HG03378 (cell line): ENCODE measurements around the gene NEO1.

Source experiments
- ATAC-seq: cut with Tn5 transposase; IDR thresholded peaks from one replicate; pipeline ENCODE4 v1.9.1; 2021; ENCODE audit warnings: mild to moderate bottlenecking, moderate library complexity; ENCODE audit not compliant: unreplicated experiment

The NEO1 gene

DNA sequence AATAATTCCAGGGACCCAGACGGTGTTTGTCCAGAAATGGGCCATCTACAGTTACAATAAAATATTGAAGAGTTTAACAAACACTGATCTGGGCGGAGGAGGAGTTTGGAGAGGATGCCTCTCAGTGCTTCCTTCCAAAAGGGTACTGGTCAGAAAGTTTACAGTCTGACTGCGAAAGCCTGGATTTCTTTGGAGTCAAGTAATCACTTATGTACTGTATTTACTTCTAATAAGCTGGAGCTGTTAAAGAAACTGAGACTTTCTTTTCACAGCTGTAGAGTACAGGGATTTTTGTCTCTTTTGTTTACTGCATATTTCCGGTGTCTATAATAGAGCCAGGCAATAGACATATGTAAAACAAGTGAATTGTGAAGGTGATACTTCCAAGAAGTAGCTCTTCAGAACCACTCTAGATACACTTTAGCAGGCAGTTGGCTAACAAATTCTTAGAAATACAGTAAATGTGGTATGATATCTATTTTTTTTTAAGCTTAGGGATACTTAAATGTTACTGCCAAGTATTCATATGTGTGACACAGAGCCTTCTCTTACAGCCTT, 22.1 kb upstream of the NEO1 start:
- ATAC-seq: no peak

DNA sequence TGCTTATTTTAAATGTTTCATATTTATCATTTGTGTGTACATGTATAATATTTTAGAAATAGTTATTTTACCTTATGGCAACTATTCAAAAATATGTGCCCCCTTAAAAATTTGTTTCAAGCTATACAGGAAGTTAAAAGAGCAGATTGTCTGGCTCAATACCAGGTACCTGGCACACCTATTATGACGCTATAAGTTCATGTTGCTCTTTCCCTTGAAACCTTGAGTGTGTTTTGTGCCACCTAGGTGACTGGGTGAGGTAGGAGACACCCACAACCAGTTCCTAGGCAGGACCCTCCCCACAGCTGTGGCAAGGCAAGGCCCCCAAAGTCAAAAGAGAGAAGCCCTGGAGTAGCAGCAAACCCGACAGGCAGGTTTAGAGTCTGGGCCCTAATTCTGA, 20.6 kb upstream of the NEO1 start:
- ATAC-seq: no peak

DNA sequence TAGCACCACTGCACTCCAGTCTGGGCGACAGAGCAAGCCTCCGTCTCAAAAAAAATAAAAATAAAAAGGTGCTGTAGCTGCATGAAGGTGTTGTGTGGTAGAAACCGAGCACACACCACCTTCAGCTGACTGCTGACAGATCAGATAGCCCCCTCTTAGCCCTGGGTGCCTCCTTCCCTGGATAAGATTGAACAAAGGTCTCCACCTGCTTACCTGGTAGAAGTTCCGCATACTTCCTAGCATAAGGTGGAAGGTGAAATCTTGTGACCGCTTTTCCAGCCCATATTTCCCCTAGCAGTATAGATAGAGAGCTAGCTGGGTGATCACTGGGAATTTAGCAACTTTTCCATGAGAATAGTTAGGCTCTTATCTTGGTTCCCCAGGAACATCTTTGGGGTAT, 18.7 kb upstream of the NEO1 start:
- ATAC-seq: no peak

DNA sequence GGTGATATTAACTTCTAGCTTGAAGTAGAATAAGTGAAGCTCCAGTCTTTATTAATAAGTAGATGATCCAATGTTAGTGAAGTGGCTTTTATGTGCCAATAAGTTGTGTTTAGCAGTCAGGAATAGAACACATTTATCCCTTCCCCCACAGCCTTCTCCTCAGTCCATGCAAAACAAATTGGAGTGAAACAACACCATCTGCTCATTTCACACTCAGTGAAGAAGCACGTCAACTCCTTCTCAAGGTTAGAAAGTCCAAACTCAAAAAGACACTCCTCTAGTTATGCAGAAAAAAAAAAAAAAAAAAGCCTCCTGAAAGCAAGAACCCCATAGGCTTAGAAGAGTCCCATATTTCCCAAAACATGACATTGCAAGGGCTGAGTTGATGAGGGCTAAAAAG, 18.0 kb upstream of the NEO1 start:
- no peak for ATAC-seq

DNA sequence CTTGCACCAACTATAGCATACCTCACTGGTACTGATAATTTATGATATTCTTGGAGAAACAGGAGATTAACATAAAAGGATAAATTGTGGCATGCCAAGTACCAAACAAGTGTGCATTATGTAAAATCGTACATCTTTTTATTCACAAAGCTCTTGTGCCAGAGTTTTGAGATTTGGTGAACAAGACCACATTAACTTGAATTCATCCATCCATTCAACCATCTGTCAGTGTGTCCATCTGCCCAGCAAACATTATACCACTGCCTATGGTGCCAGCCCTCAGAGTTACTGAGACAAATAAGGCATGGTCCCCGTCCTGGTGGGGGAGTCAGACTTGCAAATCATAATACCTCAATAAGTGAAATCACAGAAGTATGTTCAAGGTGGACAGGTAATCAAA, 17.0 kb upstream of the NEO1 start:
- ATAC-seq: no peak

DNA sequence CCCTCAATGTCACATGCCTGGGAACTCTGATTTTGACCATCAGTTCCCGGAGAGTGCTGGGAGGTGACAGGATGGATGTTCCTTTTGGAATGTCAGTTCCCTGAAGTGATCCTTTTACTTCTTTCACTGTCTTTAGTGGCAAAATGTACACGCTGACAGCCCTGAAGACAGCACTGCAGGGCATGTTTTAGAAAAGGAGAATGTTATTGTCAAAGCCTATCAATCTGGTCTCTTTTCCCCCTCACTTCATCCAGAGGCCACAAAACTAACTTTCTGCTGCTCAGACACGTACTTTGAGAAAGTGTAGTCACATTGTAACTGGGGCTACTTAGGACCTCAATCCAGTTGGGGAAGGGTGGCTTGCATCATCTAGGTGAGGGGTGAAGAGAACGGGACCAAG, 14.0 kb upstream of the NEO1 start:
- no peak for ATAC-seq

DNA sequence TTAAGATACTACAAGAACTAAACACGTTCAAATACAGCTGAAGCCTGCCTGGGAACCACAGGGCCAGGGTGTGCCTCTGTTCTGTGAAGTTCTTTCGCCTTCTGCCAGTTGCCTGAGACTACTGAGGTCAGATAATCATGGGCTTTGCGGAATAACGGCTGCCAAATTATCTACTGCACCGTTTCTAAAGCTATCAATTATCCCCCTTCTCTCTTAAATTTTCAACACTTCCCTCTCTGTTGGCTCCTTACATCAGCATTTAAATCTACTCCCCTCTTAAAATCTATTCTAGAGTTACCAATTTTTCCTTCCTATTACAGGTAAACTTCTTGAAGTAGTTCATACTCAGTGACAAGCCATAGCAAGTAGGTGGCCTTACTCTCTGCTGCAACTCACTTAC, 6.2 kb upstream of the NEO1 start:
- ATAC-seq: no peak

DNA sequence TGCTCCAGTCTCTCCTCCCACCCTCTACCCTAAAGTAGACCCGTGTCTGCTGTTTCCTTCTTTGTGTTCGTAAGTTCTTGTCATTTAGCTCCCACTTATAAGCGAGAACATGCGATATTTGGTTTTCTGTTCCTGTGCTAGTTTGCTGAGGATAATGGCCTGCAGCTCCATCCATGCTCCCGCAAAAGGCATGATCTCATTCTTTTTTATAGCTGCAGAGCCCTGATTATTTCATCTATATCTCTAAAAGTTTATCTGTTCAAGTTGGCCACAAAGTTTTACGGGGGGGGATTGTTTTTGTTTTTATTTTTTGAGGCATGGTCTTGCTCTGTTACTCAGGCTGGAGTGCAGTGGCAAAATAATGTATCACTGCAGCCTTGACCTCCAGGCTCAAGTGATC, 4.4 kb upstream of the NEO1 start:
- no peak for ATAC-seq

DNA sequence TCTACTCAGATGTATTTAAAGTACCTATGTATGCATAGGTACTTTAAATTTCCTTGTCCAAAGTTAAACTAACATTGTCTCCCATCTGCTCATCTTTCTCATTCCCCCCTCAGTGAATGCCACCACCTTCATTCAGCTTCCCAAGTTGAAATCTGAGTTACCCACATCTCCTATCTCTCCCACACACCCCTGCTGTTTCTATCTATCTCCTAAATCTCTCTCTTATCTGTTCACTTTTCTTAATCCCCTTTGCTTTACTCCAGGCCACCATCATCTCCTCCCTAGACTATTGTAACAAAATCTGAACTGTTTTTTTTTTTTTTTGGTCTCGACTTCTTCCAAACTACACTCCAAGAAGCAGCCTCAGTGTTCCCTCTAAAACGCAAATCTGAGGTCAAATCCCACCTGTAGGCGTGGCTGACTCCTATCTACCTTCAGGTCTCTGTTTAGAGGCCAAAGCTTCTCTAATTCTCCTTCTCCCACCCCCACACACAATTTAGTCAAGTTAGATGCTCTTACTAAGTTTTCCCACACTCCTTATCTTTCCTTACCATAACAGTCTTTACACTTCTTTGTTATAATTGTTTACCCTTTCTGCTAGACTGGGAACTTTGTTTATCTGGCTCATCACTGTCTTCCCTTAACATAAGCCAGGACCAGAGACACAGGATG, 3.5 kb upstream of the NEO1 start:
- ATAC-seq: no peak

DNA sequence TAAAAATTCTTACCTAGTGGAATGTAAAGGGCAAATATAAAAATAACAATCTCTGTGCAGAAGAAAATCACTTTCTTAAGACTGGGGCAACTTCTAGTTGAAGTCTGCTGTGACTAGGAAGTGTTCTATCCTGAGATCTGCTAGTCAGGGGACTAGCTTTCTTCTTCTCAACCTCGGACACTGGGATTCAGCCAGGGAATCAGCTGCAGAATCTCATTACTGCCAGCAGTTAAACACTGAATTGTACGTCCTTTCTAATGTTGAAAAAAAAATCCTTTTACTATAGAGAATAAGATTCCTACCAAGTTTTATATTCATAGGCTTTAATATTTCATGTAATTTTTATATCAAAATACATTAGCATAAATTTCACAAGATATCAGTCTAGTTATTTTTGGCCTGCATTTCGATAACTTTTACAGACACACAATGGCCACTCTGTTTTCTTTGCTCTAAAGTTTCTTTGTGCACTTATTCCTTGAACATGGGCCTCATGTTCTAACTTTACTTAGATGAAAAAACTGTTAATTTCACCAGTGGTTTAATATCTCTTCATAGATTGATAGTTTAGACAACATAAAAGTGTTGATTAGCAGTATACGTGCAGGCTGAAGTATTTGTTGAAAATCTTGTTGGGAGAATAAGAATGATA, 2.6 kb upstream of the NEO1 start:
- no peak for ATAC-seq

DNA sequence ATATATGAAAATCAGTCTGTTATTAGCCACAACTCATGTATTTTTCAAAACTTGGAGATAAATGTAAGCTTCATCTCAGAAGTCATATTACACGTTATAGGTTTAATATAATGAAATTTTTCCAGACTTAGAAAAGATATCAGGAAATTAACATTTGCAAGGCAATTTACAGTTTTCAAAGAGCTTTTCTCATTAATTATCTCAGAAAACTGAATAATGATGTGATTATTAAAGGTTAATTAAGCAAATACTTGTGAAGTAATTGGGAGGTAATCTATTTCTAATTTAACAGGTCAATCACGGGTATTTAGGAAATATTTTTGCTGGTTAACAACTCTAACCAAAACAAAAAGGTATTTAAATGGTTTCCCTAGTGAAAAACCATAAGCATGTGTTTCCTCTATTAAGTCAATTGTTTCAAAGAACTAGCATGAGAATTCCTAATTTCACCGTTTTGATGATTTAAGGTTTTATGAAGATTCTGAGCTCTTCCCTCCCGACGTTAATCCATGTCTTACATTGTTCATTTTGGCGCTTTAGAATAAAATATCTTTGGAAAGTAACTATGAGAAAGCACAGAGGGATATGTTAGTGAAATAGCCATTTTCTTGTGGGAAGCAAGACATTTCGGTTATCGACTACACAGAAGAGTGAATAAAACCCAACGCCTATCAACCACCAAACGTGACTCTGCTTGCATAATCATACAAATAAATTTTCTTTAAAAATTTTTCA, 1.5 kb upstream of the NEO1 start:
- ATAC-seq: no peak

DNA sequence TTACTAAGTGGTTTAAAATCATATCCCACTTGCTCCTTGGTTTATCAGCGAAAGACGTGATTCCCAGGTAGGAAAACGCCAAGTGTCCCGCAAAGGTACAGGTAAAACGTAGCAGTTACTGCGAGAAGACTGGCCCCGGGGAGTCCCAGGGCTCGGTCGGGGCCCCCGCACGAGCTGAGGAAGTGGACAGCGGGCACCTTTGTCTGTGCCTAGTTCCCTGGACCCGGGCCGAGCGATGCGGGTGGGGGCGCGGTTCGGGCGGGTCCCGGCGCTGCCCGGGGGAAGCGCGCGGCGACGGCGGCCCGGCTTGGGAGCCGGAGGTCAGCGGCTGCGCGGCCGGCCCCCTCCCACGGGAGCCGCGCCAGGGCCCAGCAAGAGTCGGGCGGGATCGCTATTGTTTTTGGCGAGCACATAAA, 864 bp upstream of the NEO1 start:
- no peak for ATAC-seq

DNA sequence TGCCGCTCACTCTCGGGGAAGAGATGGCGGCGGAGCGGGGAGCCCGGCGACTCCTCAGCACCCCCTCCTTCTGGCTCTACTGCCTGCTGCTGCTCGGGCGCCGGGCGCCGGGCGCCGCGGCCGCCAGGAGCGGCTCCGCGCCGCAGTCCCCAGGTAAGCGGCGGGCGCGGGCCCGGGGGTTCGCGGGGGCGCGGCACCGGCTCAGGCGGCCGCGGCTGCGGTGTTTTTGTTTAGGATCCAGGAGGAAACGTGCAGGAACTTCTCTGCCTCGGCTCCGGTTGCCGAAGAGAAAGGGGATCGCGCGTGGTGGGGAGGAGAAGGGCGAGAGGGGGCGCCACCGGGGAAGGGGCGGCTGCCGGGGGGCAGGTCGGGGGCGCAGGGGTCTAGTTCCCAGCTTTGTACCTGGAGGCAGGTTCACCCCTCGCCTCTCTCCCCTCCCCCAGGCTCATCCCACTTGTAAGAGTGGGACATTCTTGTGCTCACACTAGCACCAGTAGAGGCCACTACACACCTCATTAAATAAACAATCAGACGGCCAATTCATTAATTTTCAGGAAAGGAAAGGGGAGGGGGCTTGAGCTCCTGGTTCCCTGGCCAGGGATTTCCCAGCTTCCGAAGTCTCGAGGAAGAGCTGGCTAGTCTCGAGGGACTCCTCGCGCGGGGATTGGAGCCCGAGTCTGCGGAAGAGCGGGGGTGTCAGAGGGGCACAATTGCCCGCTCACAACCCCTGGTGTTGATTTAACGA, 562 bp downstream of the NEO1 start:
- ATAC-seq: no peak

DNA sequence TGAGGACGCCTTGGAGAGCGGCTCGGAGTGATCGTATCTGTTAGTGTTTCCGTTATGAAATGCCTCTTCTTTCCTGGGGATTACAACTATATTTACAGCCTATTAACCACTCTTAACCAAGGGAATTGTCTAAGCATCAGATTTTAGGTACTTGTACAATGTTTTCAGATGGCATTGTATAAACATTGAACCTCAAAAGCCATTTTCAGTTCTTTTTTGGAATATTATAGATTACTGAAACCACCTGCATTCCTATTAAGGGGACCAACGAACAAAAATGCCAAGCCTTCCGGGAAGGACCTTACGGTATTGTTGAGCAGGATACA, 1.1 kb downstream of the NEO1 start:
- ATAC-seq: no peak

DNA sequence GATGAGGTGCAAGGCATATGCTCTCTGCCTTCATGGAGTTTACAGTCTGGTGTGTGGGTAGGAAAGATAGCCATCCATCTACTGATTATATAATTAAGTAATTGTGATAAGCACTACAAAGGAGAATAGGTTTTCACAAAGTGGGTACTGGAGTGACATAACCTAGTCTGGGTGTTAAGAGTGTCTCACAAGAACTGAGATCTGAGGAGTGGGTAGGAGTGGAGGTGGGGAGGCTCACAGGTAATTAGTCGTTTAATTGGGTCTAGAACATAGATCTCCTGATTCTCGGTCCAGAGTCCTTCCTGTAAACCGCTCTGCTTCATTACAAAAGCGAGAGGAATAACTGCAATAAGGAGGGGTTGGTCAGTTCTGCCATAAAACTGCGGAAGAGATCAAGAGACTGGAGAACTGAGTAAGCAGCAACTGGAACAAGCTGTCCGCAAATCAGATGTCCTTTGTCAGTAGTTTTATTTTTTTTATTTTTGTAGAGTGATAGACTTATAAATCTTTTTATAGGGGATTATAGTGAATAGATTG, 2.2 kb downstream of the NEO1 start:
- ATAC-seq: no peak

DNA sequence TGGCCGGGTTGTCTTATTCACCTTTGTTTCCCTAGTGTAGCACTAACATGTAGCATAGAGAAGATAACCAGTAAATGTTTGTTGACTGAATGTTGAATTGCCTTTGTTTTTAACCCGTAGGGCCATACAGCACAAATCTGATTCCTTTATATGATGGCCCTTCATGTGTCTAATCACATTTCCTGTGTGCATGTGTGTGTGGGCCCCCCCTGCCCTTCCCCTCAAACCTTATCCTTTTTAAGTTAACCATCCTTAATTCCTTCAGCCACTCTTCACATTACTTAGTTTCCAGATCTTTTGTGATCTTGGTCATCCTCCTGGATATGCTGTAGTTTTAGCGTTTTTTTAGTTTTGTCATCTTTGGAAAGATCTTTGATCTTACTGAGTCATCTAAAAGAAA, 4.2 kb downstream of the NEO1 start:
- ATAC-seq: no peak

DNA sequence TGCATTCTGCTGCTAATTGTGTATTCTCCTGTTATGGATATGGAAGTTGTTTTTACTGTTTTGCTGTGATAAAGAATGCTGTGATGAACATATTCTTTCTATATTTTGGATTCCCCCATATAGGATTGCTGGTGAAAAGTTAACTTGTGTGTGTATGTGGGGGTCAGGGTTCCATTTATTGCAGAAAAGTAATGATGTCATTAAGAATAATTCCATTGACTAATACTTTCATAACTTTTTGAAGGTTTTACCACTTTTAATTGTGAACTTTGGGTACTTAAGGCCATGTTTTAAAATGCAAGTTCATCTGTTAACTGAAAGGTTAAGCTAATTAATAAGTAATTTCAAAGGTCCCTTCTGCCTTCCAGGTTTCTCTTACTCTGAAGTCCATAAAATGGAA, 6.2 kb downstream of the NEO1 start:
- ATAC-seq: no peak

DNA sequence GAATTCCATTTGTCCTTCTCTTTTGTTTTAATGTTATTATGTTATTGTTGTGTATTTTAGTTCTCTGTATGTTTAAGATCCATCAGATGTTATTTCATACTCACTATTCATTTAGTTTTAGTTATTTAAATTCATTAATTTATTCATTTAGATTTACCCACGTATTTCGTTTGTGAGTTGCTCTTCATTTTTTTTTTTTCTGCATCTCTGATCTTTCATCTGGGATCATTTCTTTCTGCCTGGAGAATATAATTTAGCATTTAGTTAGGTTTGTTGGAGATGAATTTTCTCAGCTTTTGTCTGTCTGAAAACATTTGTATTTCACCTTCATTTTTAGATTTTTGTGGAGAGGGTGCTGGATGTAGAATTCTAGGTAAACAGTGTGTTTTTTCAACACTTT, 12.9 kb downstream of the NEO1 start:
- ATAC-seq: no peak

DNA sequence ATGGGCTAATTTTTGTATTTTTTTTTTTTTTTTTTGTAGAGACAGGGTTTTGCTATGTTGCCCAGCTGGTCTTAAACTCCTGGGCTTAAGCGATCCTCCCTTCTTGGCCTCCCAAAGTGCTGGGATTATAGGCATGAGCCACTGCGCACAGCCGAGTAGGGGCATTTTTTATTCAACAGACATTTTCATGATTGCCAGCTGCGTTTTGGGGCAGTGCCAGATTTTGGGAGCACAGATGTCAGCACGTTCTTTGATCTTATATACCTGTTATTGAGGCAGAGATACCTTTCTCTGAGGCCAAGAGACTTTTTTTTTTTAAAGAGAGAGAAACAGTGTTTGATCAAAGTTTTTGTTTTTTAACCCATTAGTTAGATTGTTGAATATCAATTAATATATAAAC, 16.8 kb downstream of the NEO1 start:
- no peak for ATAC-seq

DNA sequence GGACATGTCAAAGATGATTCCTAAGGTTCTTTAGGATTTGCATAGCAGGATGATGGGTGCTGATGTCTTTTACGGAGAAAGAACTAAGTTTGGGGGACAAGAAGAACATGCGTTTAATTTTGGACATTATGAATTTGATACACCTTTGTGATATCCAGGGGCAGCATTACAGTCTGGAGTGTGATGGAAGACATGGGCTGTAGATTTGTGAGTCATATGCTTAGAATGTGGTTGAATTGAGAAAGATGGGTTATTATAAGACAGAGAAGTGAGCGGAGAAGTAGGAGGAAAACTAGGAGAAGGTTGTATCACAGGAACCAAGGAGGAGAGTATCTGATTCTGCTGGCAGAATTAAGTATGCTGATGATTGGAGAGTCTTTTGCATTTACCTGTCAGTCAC, 20.6 kb downstream of the NEO1 start:
- no peak for ATAC-seq

DNA sequence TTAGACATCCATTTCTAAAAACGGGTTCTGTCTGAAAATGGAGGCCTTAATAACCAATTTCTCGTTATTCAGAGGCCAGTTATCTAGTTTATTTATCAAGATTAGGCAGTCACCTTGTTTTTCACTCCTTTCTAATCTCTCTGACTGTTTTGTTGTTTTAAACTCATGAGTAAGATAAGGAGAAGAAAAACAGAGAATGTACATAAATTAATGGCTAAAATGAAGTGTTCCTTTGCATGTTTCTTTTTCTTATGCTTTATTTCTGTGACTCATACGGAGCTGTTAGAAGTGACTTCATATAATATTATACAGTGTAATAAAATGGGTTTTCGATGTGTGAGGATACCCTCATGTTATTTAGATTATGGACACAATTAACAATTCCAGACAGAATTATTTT, 22.0 kb downstream of the NEO1 start:
- no peak for ATAC-seq
